Measurements from ENCODE around the gene ZFHX3. TPM values are rescaled to one million over a fixed set of nuclear protein-coding genes. Genes with fewer than 3 reads are reported as not detected.
A peak's percentile ranks its signal among the peaks of the same experiment; 100 is the strongest.

The ZFHX3 gene
- total RNA-seq, 4 donors from 2014 or later, result 36.3 to 44.0 (median 38.1) TPM

- Histone ChIP-seq H3K4me3 (no peak overlapping the region), H3K4me1 (peaks cover 0 to 92% (median 24%) of the 10 kb centered on the region in 4 donors)
Measured at GRCh38 chr16:72932050-72932449, 115.9 kb downstream of the ZFHX3 start.

GRCh38 chr16:72930396-72930795 is 117.5 kb downstream of the ZFHX3 start:
- H3K27ac ChIP-seq, result peak overlapping the region in 1 of 4 donors; percentile 2
- 61 to 70% methylated on average over 7 of the region's 7 CpGs for WGBS, 2 donors
- no peak for DNase-seq (ENCODE audit: low spot score in 2 of 2)
- no peaks in the 10 kb centered on the region for H3K9me3 ChIP-seq
- H3K4me3 ChIP-seq, result no peak overlapping the region
- peaks cover 0 to 83% (median 26%) of the 10 kb centered on the region in 4 donors for H3K4me1 ChIP-seq
- H3K27me3 ChIP-seq, result no peaks in the 10 kb centered on the region
- no peak for TF ChIP-seq EP300 (IDR thresholded peaks at IDR 0.05)
- no peaks in the 10 kb centered on the region for H3K36me3 ChIP-seq

More at GRCh38 chr16:72932050-72932449, 115.9 kb downstream of the ZFHX3 start:
- no peak for TF ChIP-seq CTCF (IDR thresholded peaks at IDR 0.05)
- TF ChIP-seq POLR2A (IDR thresholded peaks at IDR 0.05), result no peak
- no peak for TF ChIP-seq EP300 (IDR thresholded peaks at IDR 0.05)
- WGBS, 2 donors, result 30 to 41% methylated on average over 2 of the region's 2 CpGs
- Histone ChIP-seq H3K36me3 (no peaks in the 10 kb centered on the region), H3K9me3 (no peaks in the 10 kb centered on the region), H3K27ac (peak overlapping the region in 3 of 4 donors; percentile 41 to 79 (median 72)), H3K27me3 (no peaks in the 10 kb centered on the region)
- no peak for DNase-seq (ENCODE audit: low spot score in 2 of 2)

- Histone ChIP-seq H3K4me1 (peaks cover 0 to 63% (median 26%) of the 10 kb centered on the region in 4 donors), H3K27ac (no peak overlapping the region), H3K4me3 (no peak overlapping the region), H3K27me3 (no peaks in the 10 kb centered on the region), H3K36me3 (no peaks in the 10 kb centered on the region), H3K9me3 (no peaks in the 10 kb centered on the region)
- TF ChIP-seq CTCF (IDR thresholded peaks at IDR 0.05) (no peak), POLR2A (IDR thresholded peaks at IDR 0.05) (no peak), EP300 (IDR thresholded peaks at IDR 0.05) (no peak)
- WGBS, 2 donors, result 85 to 87% methylated on average over 11 of the region's 11 CpGs
- DNase-seq (ENCODE audit: low spot score in 2 of 2), result no peak
Measured at GRCh38 chr16:72928090-72928981, 119.6 kb downstream of the ZFHX3 start.

- DNase-seq (ENCODE audit: low spot score in 2 of 2), result no peak
- 25 to 53% methylated on average over 26 of the region's 26 CpGs for WGBS, 2 donors
- H3K9me3 ChIP-seq, result no peaks in the 10 kb centered on the region
- TF ChIP-seq EP300 (IDR thresholded peaks at IDR 0.05) (peak in 1 of 2 donors; percentile 64), POLR2A (IDR thresholded peaks at IDR 0.05) (no peak)
- H3K27ac ChIP-seq, result peak overlapping the region in 2 of 4 donors; percentile 1 to 45
- H3K36me3 ChIP-seq, result no peaks in the 10 kb centered on the region
- H3K4me3 ChIP-seq, result no peak overlapping the region
- H3K27me3 ChIP-seq, result no peaks in the 10 kb centered on the region
- H3K4me1 ChIP-seq, result peaks cover 0 to 60% (median 25%) of the 10 kb centered on the region in 4 donors
Measured at GRCh38 chr16:72927199-72928089, 120.5 kb downstream of the ZFHX3 start.

GRCh38 chr16:72926177-72927070 is 121.5 kb downstream of the ZFHX3 start:
- no peak for DNase-seq (ENCODE audit: low spot score in 2 of 2)
- Histone ChIP-seq H3K27ac (no peak overlapping the region), H3K9me3 (no peaks in the 10 kb centered on the region), H3K4me3 (no peak overlapping the region), H3K4me1 (peaks cover 0 to 57% (median 19%) of the 10 kb centered on the region in 4 donors), H3K36me3 (no peaks in the 10 kb centered on the region), H3K27me3 (no peaks in the 10 kb centered on the region)
- 86% methylated on average over 12 of the region's 12 CpGs for WGBS, 2 donors
- no peak for TF ChIP-seq POLR2A (IDR thresholded peaks at IDR 0.05)
- no peak for TF ChIP-seq EP300 (IDR thresholded peaks at IDR 0.05)
- TF ChIP-seq CTCF (IDR thresholded peaks at IDR 0.05), result no peak

Data from tibial nerve (tissue), 4 donors.